GM18517 (cell line): ENCODE data around the gene ZBTB18.
A peak's percentile ranks its signal among the peaks of the same experiment; 100 is the strongest.

Experiments used
- ATAC-seq: cut with Tn5 transposase; IDR thresholded peaks from one replicate; pipeline ENCODE4 v1.9.1; 2021; ENCODE audit warnings: mild to moderate bottlenecking, moderate library complexity; ENCODE audit not compliant: unreplicated experiment

Gene ZBTB18

DNA sequence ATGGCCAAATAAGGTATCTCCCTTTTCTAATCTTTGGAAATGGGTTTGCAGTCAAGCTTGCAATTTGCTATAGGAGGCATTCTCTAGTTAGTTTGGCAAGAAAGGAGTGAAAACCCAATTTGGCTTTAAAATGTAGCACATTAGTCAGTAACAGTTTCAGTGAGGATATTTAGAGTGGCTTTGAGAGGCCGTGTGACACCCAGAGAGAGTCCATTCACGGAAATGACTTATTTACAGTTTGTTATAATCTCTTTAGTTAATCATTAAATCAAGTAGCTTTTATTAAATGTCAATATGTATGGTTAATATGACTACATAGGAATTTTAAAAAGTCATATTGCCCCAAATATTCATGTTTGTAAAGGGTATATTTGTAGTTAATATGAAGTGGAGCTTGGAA, 9.6 kb downstream of the ZBTB18 start:
- no peak for ATAC-seq

DNA sequence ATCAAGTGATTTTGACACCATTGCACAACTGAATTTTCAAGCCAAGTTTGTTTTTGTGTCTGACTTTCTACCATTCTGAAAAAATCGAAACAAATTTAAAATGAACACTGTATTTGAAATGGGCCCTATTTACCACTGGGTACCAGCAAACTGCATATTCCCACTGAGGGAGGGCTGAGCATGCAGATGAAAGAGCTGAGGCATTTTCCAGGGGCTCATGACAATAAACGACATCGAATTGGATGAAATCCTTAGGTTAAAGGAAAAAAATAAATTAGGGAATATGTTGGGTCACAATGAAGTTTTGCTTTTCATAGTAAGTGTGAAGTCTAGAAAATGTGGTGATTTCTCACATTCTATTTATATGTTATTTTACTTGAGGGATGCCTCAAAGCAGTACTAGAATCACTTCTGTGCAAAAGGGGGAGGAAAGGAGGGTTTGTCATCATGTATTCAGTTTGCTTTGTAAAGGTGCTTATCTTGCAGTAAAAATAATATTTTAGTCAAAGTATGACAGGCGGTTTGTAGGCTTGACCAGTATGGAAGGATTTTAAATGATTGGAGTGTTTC, 11.2 kb downstream of the ZBTB18 start:
- ATAC-seq: no peak

DNA sequence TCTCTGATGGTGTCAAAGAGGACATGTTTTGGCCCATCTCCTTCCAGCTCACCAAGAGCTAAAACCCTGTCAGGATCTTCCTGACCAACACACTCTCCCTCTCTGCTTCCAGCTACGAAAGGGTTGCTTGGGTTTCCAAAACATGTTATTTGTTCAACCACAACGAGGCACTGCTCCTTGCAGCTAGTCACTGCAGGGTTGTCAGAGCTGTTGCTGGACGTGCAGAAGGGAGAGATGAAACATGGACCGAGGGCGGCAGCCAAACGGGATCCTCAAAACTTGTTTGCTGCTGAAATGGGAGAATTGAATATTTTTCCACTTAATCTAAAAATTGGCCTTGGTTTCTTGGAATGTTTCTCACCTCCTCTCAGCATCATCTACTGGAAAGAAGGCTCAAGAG, 12.4 kb downstream of the ZBTB18 start:
- ATAC-seq: no peak

DNA sequence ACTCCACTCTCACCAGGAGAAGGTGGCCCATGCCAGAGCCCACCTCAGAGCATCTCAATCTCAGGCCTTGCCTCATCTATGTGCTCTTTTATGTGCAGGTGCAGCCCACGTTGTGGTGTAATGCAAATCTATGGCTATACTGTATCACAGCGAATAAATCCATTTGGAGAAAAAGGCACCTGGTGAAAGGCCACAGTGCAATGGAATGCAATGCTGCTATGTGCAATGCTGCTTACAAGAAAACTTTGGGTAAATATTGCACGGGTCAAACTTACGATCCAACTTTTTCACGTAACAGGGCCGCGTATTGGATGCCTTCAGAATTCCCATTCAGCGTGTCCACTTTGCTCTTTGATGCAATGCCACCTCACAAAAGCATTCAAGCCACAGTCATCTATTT, 13.5 kb downstream of the ZBTB18 start:
- no peak for ATAC-seq

- no peak for ATAC-seq
These were observed 14.1 kb downstream of the ZBTB18 start for GRCh38 chr1:244065063-244065793.

GRCh38 chr1:244065960-244066388, 14.9 kb downstream of the ZBTB18 start:
- ATAC-seq: no peak

DNA sequence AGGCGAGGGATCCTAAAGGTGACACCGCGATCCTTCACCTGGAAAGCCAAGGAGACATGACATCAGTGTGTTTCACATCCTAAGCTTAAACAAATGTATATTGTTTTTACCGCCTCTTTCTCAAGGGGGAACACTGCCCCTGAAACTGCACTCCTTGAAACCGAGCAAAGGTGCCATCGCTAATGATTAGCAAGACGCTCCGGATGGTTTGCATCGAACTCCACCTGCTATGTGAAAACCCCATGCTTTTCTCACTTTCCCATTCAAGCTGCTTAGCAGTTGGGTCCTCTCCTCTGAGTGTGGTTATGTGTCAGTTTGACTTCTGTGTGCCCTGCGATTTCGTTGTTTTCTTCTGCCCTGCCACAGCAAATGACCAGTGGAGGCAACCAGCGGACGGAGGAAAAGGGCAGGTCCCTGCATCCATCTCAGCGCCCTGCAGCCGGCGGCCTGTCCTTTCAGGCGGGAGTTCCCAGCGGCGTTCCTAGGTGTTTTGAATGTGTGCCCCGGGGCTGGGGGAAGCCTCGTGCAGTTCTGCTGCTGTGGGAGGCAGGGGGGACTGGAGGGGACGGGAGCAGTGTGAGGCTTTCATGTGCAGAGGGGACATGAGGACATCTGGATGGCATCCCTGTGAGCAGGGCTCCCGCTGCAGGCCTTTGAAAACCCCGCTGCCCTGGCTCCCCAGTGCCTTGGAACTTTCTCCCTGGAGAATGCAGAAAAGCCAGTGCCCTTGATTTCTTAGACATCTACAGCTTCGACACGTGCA, 16.1 kb downstream of the ZBTB18 start:
- ATAC-seq: no peak

DNA sequence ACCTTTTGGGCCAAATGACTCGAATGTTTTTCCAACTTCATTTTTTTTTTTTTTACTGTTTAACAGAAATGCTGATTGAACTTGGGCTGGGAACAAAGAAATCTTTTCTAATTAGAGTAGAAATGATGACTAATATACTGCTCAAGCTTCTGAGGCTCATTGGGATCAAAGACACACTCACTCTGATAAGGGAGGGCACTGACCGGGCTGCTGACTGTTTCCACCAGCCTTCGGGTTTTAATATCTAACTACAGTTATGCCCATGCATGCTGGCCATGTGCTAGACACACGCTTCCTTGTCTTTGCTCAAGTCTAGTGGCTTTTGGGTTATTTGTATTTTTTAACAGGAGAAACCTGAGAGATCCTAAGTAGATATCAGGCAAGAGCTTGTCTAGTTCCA, 16.8 kb downstream of the ZBTB18 start:
- no peak for ATAC-seq

DNA sequence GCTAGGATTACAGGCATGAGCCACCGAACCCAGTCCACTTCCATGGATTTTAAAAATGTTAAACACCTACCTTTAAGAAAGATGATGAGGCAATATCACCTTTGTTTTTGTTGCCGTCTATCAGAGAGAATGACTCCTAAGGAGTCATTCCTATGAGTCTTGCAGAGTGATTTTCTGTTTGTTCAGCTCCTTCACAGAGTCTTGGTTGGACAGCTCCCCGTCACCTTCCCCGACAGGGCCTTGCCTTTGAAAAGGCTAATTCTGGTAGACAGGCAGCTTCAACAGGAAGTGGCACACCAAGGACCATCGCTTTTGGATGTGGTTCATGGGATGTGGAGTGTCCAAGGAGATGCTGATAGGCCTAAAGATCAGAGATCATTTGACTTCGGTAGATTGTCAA, 17.5 kb downstream of the ZBTB18 start:
- ATAC-seq: no peak

DNA sequence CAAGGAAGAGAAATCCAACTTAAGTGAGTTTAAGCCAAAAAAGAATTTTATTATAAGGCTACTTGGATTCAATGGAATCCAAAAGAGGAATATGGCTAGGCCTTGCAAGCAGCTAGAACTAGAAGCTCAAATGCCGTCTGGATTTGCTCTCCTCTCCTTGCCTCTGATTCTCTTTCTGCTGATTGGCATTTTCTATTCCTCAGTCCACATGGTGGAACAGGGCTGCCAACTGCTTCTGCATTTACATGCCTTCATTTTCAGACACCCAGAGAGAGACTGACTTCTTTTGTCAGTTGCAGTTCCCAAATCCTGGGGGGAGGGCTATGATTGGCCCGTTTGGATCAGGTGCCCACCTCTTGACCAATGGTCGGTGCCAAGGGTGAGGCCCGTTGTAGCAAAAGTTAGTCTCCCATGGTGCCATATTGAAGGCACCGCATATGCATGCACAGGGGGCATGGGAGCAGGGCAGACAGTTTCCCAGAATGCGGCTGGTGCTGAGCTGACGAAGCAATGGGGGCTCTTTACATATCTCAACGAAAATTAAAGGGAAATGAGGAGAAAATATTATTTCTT, 18.3 kb downstream of the ZBTB18 start:
- no peak for ATAC-seq

GRCh38 chr1:244074559-244075171, 23.6 kb downstream of the ZBTB18 start:
- ATAC-seq: peak; percentile 73

DNA sequence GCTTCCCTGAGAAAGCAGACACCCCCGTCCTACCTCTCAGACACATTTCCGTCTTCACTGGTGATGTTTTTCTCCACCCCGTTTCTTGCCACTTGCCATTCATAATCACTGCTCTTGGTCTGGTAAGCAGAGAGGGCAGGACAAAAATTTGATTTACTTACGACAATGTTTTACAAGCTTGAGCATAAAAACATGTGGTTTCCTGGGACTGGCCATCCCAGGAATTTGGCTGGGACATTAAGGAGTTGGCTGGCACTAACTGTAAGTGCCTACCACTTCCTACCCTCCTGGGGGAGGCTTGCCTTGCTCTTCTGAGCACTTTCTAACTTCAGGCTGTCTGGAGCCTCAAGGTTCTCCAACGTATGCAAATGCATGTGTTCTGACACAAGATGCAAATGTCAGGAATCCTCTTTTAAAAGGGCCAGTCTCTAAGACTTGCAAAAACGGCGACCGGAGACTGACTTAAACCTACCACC, 24.2 kb downstream of the ZBTB18 start:
- peak; percentile 23 for ATAC-seq

- ATAC-seq: no peak
These were observed 25.7 kb downstream of the ZBTB18 start for GRCh38 chr1:244076740-244077139.

DNA sequence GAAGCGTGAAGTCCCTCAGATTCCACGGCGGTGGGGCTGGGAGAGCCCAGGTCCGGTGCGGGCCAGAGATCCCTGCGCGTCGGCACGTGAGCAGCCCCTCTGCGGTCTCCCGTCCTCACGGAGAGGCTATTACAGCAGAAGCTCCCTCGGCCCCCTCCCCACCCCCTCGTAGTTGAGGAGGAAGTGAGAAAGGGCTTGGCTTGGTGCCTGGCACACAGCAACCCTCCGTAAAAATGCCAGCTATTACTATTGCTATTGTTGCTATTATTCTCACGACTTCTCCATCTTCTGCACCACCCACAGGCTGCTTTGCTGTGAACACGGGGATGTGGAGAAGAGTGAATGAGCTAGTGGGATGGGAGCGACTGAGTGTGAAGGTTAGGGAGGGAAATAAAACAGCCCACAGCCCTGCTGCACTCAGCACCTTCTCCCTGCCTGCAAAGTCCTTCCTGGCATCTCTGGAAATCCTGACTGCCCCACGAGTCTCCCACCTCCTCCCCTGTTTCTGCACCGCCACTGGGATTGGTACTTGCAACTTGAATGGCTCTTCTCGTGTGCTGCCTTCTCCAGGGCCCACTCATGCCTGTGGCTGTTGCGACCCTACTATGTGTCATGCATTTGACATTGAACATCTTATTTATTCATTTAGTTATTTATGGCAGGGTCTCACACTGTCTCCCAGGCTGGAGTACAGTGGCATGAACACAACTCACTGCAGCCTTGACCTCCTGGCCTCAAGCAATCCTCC, 26.6 kb downstream of the ZBTB18 start:
- ATAC-seq: no peak

GRCh38 chr1:244080343-244080929, 29.4 kb downstream of the ZBTB18 start:
- no peak for ATAC-seq

GRCh38 chr1:244082969-244083368, 31.9 kb downstream of the ZBTB18 start:
- ATAC-seq: no peak

DNA sequence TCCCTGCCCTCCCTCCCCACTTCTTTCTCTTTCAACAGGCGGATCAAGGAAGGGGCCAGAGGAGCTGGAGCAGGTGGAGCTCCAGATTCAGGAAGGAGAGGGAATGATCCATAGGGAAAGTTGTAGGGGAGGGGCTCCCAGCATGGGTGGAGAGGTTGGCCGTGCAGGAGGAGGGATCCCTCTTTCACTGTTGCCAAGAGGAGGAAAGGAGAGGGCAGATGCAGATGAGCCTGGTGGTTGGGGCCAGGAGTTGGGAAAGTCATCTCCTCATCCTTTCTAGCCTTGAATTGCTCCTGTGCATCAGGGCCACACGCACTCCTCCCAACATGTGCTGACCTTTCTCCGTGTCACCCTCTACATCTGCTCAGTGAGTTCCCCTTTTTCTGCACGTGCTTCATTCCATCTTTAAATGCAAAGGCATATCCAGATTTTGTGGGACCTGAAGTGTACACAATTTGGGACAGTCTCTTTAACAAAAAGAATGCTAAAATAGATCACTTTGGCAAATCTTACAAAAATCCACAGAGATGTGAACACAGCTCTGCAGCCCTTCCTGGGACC, 32.4 kb downstream of the ZBTB18 start:
- no peak for ATAC-seq

DNA sequence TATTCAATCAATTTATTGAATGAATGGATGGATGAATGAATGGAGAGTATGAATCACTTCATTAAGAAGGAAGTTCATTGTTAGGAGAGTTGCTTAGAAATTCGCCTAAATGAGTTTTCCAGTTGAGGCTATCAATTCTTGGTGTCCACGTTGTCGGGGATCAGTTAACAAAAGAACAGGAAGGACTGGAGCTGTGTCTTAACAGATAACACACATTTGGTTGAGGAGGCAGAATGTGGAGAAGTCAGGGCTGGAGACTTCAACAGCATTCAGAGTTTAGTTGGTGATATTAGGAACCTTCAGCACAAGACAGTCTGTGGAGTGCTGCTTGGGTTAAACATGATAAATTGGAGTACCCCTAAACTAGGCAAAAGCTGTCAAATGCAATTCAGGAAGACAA, 33.7 kb downstream of the ZBTB18 start:
- no peak for ATAC-seq

- no peak for ATAC-seq
These were observed 34.8 kb downstream of the ZBTB18 start for GRCh38 chr1:244085891-244086290.
